K562 (cell line): ENCODE data around the gene POLDIP3. TPM values are rescaled to one million over a fixed set of nuclear protein-coding genes. Genes with fewer than 3 reads are reported as not detected.
A peak's percentile ranks its signal among the peaks of the same experiment; 100 is the strongest.

Experiments used
- ATAC-seq: fragments of 200-7000 bp; cut with Tn5 transposase; 3 replicates; pipeline ENCODE4 v1.9.1; 2020; ENCODE audit warnings: moderate library complexity
- BruUV-seq: library from RNA; stranded (reverse); fragments of 400-500 nt; replicated peaks from 2 replicates; lab custom pipeline; 2021; lab: Mats Ljungman, UMichigan
- CTCF ChIA-PET: fragments of 300-600 bp; formaldehyde crosslinking; extraction: SDS; loops from one replicate; lab custom pipeline; 2021; ENCODE audit warnings: low intra/inter-chr PET ratio; lab: Yijun Ruan, JAX
- POLR2A ChIA-PET: fragments of 300-600, 350-650 bp; sonication (Branson Sonifier 250); formaldehyde crosslinking; extraction: SDS; loops from one replicate; lab custom pipeline; 2021; ENCODE audit warnings: antibody characterized with exemption, inconsistent platforms; lab: Yijun Ruan, JAX
- DNase-seq, 4 experiments: peaks; one replicate each; pipeline versions ENCODE4 v3.0.0 to v3.0.0-alpha.2; 2011 to 2018; ENCODE audit warnings: low spot score in 3 of 4, mixed read lengths in 3 of 4; ENCODE audit errors: extremely low read depth in 1 of 4
- FAIRE-seq: peaks from 2 replicates; lab custom pipeline; 2011; peaks lifted over from hg19 to GRCh38; lab: Jason Lieb, UNC
- H2AFZ ChIP-seq: 2 replicates; pipeline ENCODE4 v1.6.0; 2011; ENCODE audit warnings: low read depth, low read length, control low read depth, inconsistent platforms
- H3K27ac ChIP-seq: fragments of 200-600 bp; 3 replicates; pipeline ENCODE4 v1.8.0; 2011; ENCODE audit warnings: low read depth, mild to moderate bottlenecking, control low read depth, inconsistent platforms, low read length, moderate library complexity, mixed read lengths; ENCODE audit errors: extremely low read depth
- H3K27me3 ChIP-seq, 2 experiments: fragments of 300-600 bp in 1 of 2; 2 replicates in 1 of 2; 3 replicates in 1 of 2; pipeline versions ENCODE4 v1.6.0 to v1.8.0; 2011; ENCODE audit warnings: inconsistent platforms in 2 of 2, low read length in 2 of 2, mild to moderate bottlenecking in 1 of 2, mixed read lengths in 1 of 2, moderate library complexity in 1 of 2; ENCODE audit not compliant: control insufficient read depth in 2 of 2, insufficient read depth in 2 of 2
- H3K36me3 ChIP-seq: fragments of 300-600 bp; 3 replicates; pipeline ENCODE4 v1.8.0; 2011; ENCODE audit warnings: mild to moderate bottlenecking, low read length, inconsistent platforms; ENCODE audit not compliant: control insufficient read depth, insufficient read depth
- H3K4me1 ChIP-seq, 2 experiments: fragments of 200-600 bp in 1 of 2; replicated peaks in 1 of 2; 2 replicates in 1 of 2; 3 replicates in 1 of 2; pipeline versions ENCODE4 v1.5.1 to v1.8.0; 2011; ENCODE audit warnings: inconsistent platforms in 2 of 2, low read length in 2 of 2, mild to moderate bottlenecking in 1 of 2, mixed read lengths in 1 of 2, moderate library complexity in 1 of 2; ENCODE audit not compliant: control insufficient read depth in 2 of 2, insufficient read depth in 2 of 2
- H3K4me2 ChIP-seq: 2 replicates; pipeline ENCODE4 v1.6.1; 2011; ENCODE audit warnings: low read length, control low read depth, inconsistent platforms, mixed read lengths; ENCODE audit not compliant: insufficient read depth
- H3K4me3 ChIP-seq: fragments of 200-600 bp; sonication (generic), shearing (Covaris generic); 2 replicates; pipeline ENCODE4 v1.5.1; 2016; ENCODE audit warnings: control low read depth, inconsistent platforms
- H3K79me2 ChIP-seq: fragments of 200-600 bp; 3 replicates; pipeline ENCODE4 v1.8.0; 2011; ENCODE audit warnings: low read length, inconsistent platforms; ENCODE audit not compliant: control insufficient read depth, insufficient read depth
- H3K9ac ChIP-seq, 2 experiments: 2 replicates each; pipeline versions ENCODE4 v1.6.0 to v1.6.1; 2011; ENCODE audit warnings: low read depth in 2 of 2, low read length in 2 of 2, control low read depth in 1 of 2, inconsistent platforms in 1 of 2, mild to moderate bottlenecking in 1 of 2, mixed read lengths in 1 of 2; ENCODE audit not compliant: insufficient read depth in 1 of 2
- H3K9me1 ChIP-seq: one replicate; pipeline ENCODE4 v1.6.0; 2011; ENCODE audit warnings: inconsistent platforms, mild to moderate bottlenecking, low read length, moderate library complexity; ENCODE audit not compliant: control insufficient read depth, insufficient read depth
- H3K9me3 ChIP-seq: replicated peaks from 2 replicates; pipeline ENCODE4 v1.5.1; 2011; ENCODE audit warnings: low read depth, low read length, inconsistent platforms; ENCODE audit not compliant: control insufficient read depth, insufficient read depth
- H4K20me1 ChIP-seq: replicated peaks from 2 replicates; pipeline ENCODE4 v1.6.1; 2011; ENCODE audit warnings: low read length, inconsistent platforms, mixed read lengths; ENCODE audit not compliant: control insufficient read depth, insufficient read depth
- ESRRA ChIP-seq: fragments of 450-650 bp; IDR thresholded peaks from 2 replicates; pipeline ENCODE4 v1.6.1; 2014; ENCODE audit warnings: low read depth, mild to moderate bottlenecking, moderate library complexity, borderline replicate concordance
- EWSR1 ChIP-seq: fragments of 450-650 bp; IDR thresholded peaks from 2 replicates; pipeline ENCODE4 v1.6.1; 2018; ENCODE audit warnings: borderline replicate concordance, mild to moderate bottlenecking, low read depth, moderate library complexity; ENCODE audit not compliant: partially characterized antibody
- RBFOX2 ChIP-seq: fragments of 200-400 bp; formaldehyde crosslinking; IDR thresholded peaks from 2 replicates; pipeline ENCODE4 v1.6.1; 2017; ENCODE audit warnings: low read depth, mild to moderate bottlenecking, low read length, moderate library complexity
- SOX6 ChIP-seq: fragments of 450-650 bp; IDR thresholded peaks from 2 replicates; pipeline ENCODE4 v1.6.1; 2014; ENCODE audit warnings: mild to moderate bottlenecking
- ZKSCAN8 ChIP-seq: fragments of 200-800 bp; sonication (Bioruptor generic); IDR thresholded peaks from 2 replicates; pipeline ENCODE4 v1.6.1; 2016; ENCODE audit warnings: missing genetic modification characterization, missing compliant biosample characterization
- ZNF75A ChIP-seq: fragments of 450-650 bp; formaldehyde crosslinking; IDR thresholded peaks from 2 replicates; pipeline ENCODE4 v1.4.0; 2020; ENCODE audit warnings: mild to moderate bottlenecking
- WGBS: fragments of 100-300 bp; shearing (Covaris generic); methylation state at CpG from one replicate; pipeline ENCODE4 v1.1.6; 2016; ENCODE audit warnings: low coverage, mixed read lengths; ENCODE audit not compliant: insufficient coverage; ENCODE audit errors: missing lambda C conversion rate; 5-methylcytosine and 5-hydroxymethylcytosine counted together
- in situ Hi-C: fragments of 300-500 bp; cut with MboI; formaldehyde crosslinking; loops from 4 replicates; pipeline ENCODE4 v1.15.0; 2018; ENCODE audit warnings: inconsistent platforms, mixed read lengths
- intact Hi-C: fragments of 100-400 bp; cut with micrococcal nuclease; formaldehyde crosslinking; loops from 2 replicates; pipeline ENCODE4 v1.14.2; 2022
- polyA plus RNA-seq, 8 experiments: library from polyadenylated mRNA; depleted of rRNA in 4 of 8; stranded (reverse) in 5 of 8; unstranded in 3 of 8; fragments of >200 nt; fragmentation: Nextera tagmentation in 2 of 8; fragmentation: Illumina TruSeq in 1 of 8; extraction: Ambion mirVana in 2 of 8; extraction: Trizol in 1 of 8; gene quantifications; 2 replicates each; pipeline versions ENCODE4 v1.2.1 to v1.2.3, GENCODE V29; 2011 to 2014; ENCODE audit warnings: inconsistent platforms in 1 of 8, missing spikeins in 1 of 8
- total RNA-seq, 7 experiments: library from RNA; depleted of rRNA in 6 of 7; stranded (reverse); fragments of >200 nt in 6 of 7; fragmentation: Illumina TruSeq in 2 of 7; extraction: Trizol in 2 of 7; gene quantifications; 2 replicates each; pipeline versions ENCODE4 v1.2.1 to v1.2.3, GENCODE V29; 2011 to 2021; ENCODE audit warnings: low replicate concordance in 1 of 7

The POLDIP3 gene
- total and polyA plus RNA-seq, 9 of the 15 experiments (the other 6 are each of a cell fraction or from before 2014, with no cell fraction given), result 14.3 to 53.0 (median 26.3) TPM

GRCh38 chr22:42643634-42644421, 29.1 kb upstream of the POLDIP3 start:
- H3K27me3 ChIP-seq, result no peaks in the 10 kb centered on the region; a peak in 1 of 5 replicates
- FAIRE-seq (no peak), DNase-seq (no peak), ATAC-seq (no peak)
- H2AFZ ChIP-seq, result no peak overlapping the region
- peak overlapping the region in 1 of 2 experiments; percentile 78; a peak in 2 of 4 replicates for H3K9ac ChIP-seq
- H3K36me3 ChIP-seq, result peaks cover 3% of the 10 kb centered on the region; the same call in 2 of the 3 replicates
- 79% methylated on average over 9 of the region's 14 CpGs for WGBS
- H3K9me3 ChIP-seq, result no peaks in the 10 kb centered on the region
- intact Hi-C loops, result no loop called here
- H4K20me1 ChIP-seq, result peaks cover 16% of the 10 kb centered on the region
- H3K4me2 ChIP-seq, result peak overlapping the region; percentile 40; the same call in 1 of the 2 replicates
- in situ Hi-C loops, result no loop called here
- peaks cover 2% of the 10 kb centered on the region for H3K9me1 ChIP-seq
- ChIA-PET CTCF (no interaction called here), POLR2A (interaction anchor here (0.6 to 3.6 kb wide), 3 partner anchors 21 to 201 kb away, joined by 3 to 26 read pairs (median 4); partner anchors contain the start of gene POLDIP3)
- no TSS peak for BruUV-seq
- H3K79me2 ChIP-seq, result peaks cover 75% of the 10 kb centered on the region
- peaks cover 56 to 63% of the 10 kb centered on the region in 2 experiments for H3K4me1 ChIP-seq
- no peak overlapping the region for H3K4me3 ChIP-seq
- TF ChIP-seq ESRRA (peak; percentile 28; the same call in 1 of the 2 replicates), ZKSCAN8 (no peak), ZNF75A (CRISPR knock-in tag) (no peak), SOX6 (no peak), RBFOX2 (peak; percentile 35; the same call in 1 of the 2 replicates), EWSR1 (no peak)
- H3K27ac ChIP-seq, result peak overlapping the region; percentile 73; the same call in 2 of the 3 replicates
